ENCODE measurements around the gene CHTOP.

CHTOP gene

DNA sequence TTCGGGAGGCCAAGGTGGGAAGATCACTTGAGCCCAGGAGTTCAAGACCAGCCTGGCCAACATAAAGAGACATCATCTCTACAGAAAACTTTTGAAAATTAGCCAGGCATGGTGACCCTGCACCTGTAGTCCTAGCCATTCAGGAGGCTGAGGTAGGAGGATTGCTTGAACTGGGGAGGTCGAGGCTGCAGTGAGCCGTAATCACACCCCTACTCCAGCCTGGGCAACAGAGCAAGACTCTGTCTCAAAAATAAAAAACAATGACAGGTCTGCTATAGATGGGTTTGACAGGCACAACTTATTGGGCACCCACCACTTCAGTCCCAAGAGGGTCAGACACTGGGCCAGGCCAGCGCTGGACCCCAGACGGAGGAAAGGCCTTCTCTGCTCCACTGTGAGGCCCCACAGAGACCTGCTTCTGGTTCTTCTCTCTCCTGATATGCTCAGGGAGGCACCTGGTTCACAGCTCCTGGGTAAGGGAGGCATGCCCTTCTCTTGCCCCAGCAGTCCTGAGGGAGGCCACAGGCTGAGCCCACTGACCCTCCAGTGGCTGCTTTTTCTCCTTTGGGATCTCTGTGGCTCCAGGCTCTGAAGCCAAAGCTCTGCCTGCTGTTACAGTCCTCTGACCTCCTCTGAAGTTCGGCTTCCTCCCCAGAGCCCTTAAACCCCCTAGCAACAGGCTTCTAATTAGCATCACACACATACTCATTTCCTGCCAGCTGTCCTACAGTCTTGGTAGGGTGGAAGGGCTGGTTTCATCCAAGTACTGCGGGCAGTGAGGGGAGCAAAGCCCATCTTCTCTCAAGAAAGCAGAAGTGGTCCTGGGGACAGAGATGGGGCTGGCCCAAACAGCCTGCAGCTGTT, 35.3 kb upstream of the CHTOP start:
- no peak for DNase-seq (ENCODE audit: extremely low read depth, low read depth)
- TF ChIP-seq, protein P1, sequence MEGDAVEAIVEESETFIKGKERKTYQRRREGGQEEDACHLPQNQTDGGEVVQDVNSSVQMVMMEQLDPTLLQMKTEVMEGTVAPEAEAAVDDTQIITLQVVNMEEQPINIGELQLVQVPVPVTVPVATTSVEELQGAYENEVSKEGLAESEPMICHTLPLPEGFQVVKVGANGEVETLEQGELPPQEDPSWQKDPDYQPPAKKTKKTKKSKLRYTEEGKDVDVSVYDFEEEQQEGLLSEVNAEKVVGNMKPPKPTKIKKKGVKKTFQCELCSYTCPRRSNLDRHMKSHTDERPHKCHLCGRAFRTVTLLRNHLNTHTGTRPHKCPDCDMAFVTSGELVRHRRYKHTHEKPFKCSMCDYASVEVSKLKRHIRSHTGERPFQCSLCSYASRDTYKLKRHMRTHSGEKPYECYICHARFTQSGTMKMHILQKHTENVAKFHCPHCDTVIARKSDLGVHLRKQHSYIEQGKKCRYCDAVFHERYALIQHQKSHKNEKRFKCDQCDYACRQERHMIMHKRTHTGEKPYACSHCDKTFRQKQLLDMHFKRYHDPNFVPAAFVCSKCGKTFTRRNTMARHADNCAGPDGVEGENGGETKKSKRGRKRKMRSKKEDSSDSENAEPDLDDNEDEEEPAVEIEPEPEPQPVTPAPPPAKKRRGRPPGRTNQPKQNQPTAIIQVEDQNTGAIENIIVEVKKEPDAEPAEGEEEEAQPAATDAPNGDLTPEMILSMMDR (IDR thresholded peaks at IDR 0.05; ENCODE audit: low read depth, low read length), result no peak

GRCh38 chr1:153599847-153600246, 34.0 kb upstream of the CHTOP start:
- TF ChIP-seq, protein P1 (IDR thresholded peaks at IDR 0.05; ENCODE audit: low read depth, low read length), result no peak
- DNase-seq (ENCODE audit: extremely low read depth, low read depth), result no peak

DNA sequence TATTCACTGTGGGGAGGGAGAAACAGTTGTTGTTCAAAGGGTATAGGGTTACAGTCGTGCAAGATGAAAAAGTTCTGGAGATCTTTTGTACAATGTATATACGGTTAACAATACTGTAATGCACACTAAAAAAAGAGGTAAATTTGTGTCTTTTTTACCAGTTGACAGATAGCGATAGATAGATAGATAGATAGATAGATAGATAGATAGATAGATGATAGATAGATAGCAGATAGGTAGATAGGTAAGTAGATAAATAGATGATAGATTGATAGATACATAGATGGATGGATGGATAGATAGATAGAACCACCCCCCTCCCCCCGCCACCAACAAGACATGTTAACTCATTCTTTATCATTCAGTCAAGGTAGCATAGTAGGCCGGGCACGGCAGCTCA, 31.1 kb upstream of the CHTOP start:
- TF ChIP-seq, protein P1 (IDR thresholded peaks at IDR 0.05; ENCODE audit: low read depth, low read length), result no peak
- no peak for DNase-seq (ENCODE audit: extremely low read depth, low read depth)

- TF ChIP-seq, protein P1 (IDR thresholded peaks at IDR 0.05; ENCODE audit: low read depth, low read length), result no peak
These were observed 27.7 kb upstream of the CHTOP start for GRCh38 chr1:153606194-153606593.

GRCh38 chr1:153607381-153607780, 26.5 kb upstream of the CHTOP start:
- TF ChIP-seq, protein P1 (IDR thresholded peaks at IDR 0.05; ENCODE audit: low read depth, low read length), result no peak
- no peak for DNase-seq (ENCODE audit: extremely low read depth, low read depth)

More at GRCh38 chr1:153606194-153606593, 27.7 kb upstream of the CHTOP start:
- DNase-seq (ENCODE audit: extremely low read depth, low read depth), result no peak

- DNase-seq (ENCODE audit: extremely low read depth, low read depth), result no peak
These were observed 25.7 kb upstream of the CHTOP start for GRCh38 chr1:153608089-153608682.

More at GRCh38 chr1:153608089-153608682, 25.7 kb upstream of the CHTOP start:
- TF ChIP-seq, protein P1 (IDR thresholded peaks at IDR 0.05; ENCODE audit: low read depth, low read length), result no peak

All from AG09319 (cell line).